CD4-positive, alpha-beta T cell (primary cell): ENCODE results near the gene ANKH. TPM values are rescaled to one million over a fixed set of nuclear protein-coding genes. Genes with fewer than 3 reads are reported as not detected.

Experiments
- ATAC-seq: fragments of 200-7000 bp; cut with Tn5 transposase; one replicate; pipeline ENCODE4 v1.10.0; 2022; ENCODE audit warnings: mild to moderate bottlenecking; ENCODE audit not compliant: poor library complexity
- CTCF ChIA-PET: fragments of 350-600 bp; sonication (Branson Sonifier 250); formaldehyde crosslinking; loops from one replicate; lab custom pipeline; 2021; ENCODE audit warnings: antibody characterized with exemption, inconsistent platforms; lab: Charles Lee
- POLR2A ChIA-PET: fragments of 350-600 bp; sonication (Branson Sonifier 250); formaldehyde crosslinking; loops from one replicate; lab custom pipeline; 2021; ENCODE audit warnings: antibody characterized with exemption, inconsistent platforms; lab: Charles Lee
- DNase-seq, 14 experiments: peaks; one replicate each; pipeline ENCODE4 v3.0.0-alpha.2; 2013 to 2020; ENCODE audit warnings: mixed read lengths in 2 of 14
- H3K27ac ChIP-seq, 2 donors: one replicate each; pipeline versions ENCODE4 v1.5.1 to v1.7.0; 2013; ENCODE audit warnings: low read length in 2 of 2, low read depth in 1 of 2, mild to moderate bottlenecking in 1 of 2
- H3K27me3 ChIP-seq, 2 experiments: 1 replicate in 1 of 2; 2 replicates in 1 of 2; pipeline versions ENCODE4 v1.6.1 to v1.7.0; 2013; ENCODE audit warnings: low read length in 2 of 2, control low read depth in 1 of 2, mild to moderate bottlenecking in 1 of 2, moderate library complexity in 1 of 2; ENCODE audit not compliant: insufficient read depth in 2 of 2, control insufficient read depth in 1 of 2
- H3K36me3 ChIP-seq: one replicate; pipeline ENCODE4 v1.6.1; 2013; ENCODE audit warnings: low read length, control low read depth; ENCODE audit not compliant: insufficient read depth
- H3K4me1 ChIP-seq: one replicate; pipeline ENCODE4 v1.6.1; 2013; ENCODE audit warnings: low read length, control low read depth; ENCODE audit not compliant: insufficient read depth
- H3K4me3 ChIP-seq: one replicate; pipeline ENCODE4 v1.5.1; 2013; ENCODE audit warnings: mild to moderate bottlenecking, low read length, moderate library complexity
- H3K9me3 ChIP-seq, 2 experiments: 1 replicate in 1 of 2; 2 replicates in 1 of 2; pipeline versions ENCODE4 v1.6.1 to v1.7.0; 2013; ENCODE audit warnings: low read length in 2 of 2, mild to moderate bottlenecking in 2 of 2, control low read depth in 1 of 2, moderate library complexity in 1 of 2; ENCODE audit not compliant: control insufficient read depth in 1 of 2, insufficient read depth in 1 of 2
- H3K27ac Mint-ChIP-seq: one replicate; pipeline ENCODE4 v1.8.0; 2020; ENCODE audit warnings: mixed read lengths
- H3K27me3 Mint-ChIP-seq: one replicate; pipeline ENCODE4 v1.8.0; 2021; ENCODE audit warnings: mixed read lengths
- H3K36me3 Mint-ChIP-seq: one replicate; pipeline ENCODE4 v1.8.0; 2021; ENCODE audit warnings: low read depth, mixed read lengths
- H3K4me1 Mint-ChIP-seq: one replicate; pipeline ENCODE4 v1.8.0; 2021; ENCODE audit warnings: low read depth, mixed read lengths
- H3K4me3 Mint-ChIP-seq: one replicate; pipeline ENCODE4 v1.8.0; 2020; ENCODE audit warnings: mild to moderate bottlenecking, mixed read lengths
- H3K9me3 Mint-ChIP-seq: one replicate; pipeline ENCODE4 v1.8.0; 2020; ENCODE audit warnings: mixed read lengths
- intact Hi-C, 2 experiments: fragments of 100-400 bp; cut with DNase I in 1 of 2; cut with micrococcal nuclease in 1 of 2; formaldehyde crosslinking; loops; one replicate each; pipeline versions ENCODE4 v1.15.1 to v1.9.0; 2023 to 2025; cut with DNase I, micrococcal nuclease
- total RNA-seq, 174 experiments: library from RNA in 2 of 174; stranded (reverse) in 2 of 174; gene quantifications; one replicate each; pipeline ENCODE4 v1.2.3 and lab custom pipeline; 2021 to 2026
- TF ChIP-seq, protein P1 (sequence below): fragments of 200-600 bp; IDR thresholded peaks from one replicate; pipeline ENCODE4 v1.8.0; 2022; ENCODE audit warnings: antibody characterized with exemption, mild to moderate bottlenecking

Gene ANKH
- total RNA-seq, 2 experiments from 2014 or later: 69.5 to 72.3 TPM

DNA sequence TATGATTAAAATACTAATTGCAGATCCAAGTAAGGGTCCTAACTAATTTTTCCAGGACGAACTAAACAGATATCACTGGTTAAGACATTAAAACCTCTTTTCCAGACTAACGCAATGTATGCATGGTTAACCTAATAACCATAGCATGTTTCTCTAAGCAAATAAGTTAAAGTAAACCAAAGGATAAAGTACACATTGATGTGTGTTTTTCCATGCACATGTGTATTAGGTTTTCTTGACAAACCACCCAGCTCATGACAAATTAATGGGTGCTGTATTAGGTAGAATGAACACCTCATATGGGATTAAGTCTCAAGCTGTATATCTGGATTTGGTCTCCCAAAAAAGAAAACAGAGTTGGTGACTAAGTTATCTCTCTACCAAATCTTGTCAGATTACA, 45.6 kb downstream of the ANKH start:
- ChIA-PET POLR2A (interaction anchor here (0.9 to 1.2 kb wide), 2 partner anchors 12 to 24 kb away, joined by 3 to 4 read pairs; no protein-coding TSS in a partner anchor), CTCF (interaction anchor here (1.0 kb wide), 1 partner anchor 19 kb away, joined by 3 read pairs; no protein-coding TSS in a partner anchor)
- no peaks in the 10 kb centered on the region for H3K27me3 Mint-ChIP-seq
- TF ChIP-seq, protein P1, sequence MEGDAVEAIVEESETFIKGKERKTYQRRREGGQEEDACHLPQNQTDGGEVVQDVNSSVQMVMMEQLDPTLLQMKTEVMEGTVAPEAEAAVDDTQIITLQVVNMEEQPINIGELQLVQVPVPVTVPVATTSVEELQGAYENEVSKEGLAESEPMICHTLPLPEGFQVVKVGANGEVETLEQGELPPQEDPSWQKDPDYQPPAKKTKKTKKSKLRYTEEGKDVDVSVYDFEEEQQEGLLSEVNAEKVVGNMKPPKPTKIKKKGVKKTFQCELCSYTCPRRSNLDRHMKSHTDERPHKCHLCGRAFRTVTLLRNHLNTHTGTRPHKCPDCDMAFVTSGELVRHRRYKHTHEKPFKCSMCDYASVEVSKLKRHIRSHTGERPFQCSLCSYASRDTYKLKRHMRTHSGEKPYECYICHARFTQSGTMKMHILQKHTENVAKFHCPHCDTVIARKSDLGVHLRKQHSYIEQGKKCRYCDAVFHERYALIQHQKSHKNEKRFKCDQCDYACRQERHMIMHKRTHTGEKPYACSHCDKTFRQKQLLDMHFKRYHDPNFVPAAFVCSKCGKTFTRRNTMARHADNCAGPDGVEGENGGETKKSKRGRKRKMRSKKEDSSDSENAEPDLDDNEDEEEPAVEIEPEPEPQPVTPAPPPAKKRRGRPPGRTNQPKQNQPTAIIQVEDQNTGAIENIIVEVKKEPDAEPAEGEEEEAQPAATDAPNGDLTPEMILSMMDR: no peak
- Histone ChIP-seq H3K27ac (no peak overlapping the region), H3K36me3 (peaks cover 5% of the 10 kb centered on the region), H3K9me3 (no peaks in the 10 kb centered on the region), H3K4me3 (no peak overlapping the region), H3K4me1 (peaks cover 8% of the 10 kb centered on the region), H3K27me3 (no peaks in the 10 kb centered on the region)
- H3K27ac Mint-ChIP-seq: peak overlapping the region; percentile 27
- DNase-seq: no peak
- ATAC-seq: no peak
- intact Hi-C loops: no loop called here
- H3K4me1 Mint-ChIP-seq: peaks cover 82% of the 10 kb centered on the region
- peaks cover 35% of the 10 kb centered on the region for H3K36me3 Mint-ChIP-seq
- no peaks in the 10 kb centered on the region for H3K9me3 Mint-ChIP-seq
- no peak overlapping the region for H3K4me3 Mint-ChIP-seq

- ChIA-PET CTCF (interaction anchor here (0.6 to 1.4 kb wide), 2 partner anchors 16 to 139 kb away, joined by 3 to 5 read pairs; no protein-coding TSS in a partner anchor), POLR2A (interaction anchor here (1.9 kb wide), 1 partner anchor 15 kb away, joined by 6 read pairs; no protein-coding TSS in a partner anchor)
- intact Hi-C loops: no loop called here
- Mint-ChIP-seq H3K9me3 (no peaks in the 10 kb centered on the region), H3K27me3 (no peaks in the 10 kb centered on the region), H3K4me1 (peaks cover 78% of the 10 kb centered on the region), H3K36me3 (peaks cover 31% of the 10 kb centered on the region), H3K4me3 (no peak overlapping the region), H3K27ac (peak overlapping the region; percentile 30)
- Histone ChIP-seq H3K27me3 (no peaks in the 10 kb centered on the region), H3K4me1 (peaks cover 8% of the 10 kb centered on the region), H3K36me3 (peaks cover 9% of the 10 kb centered on the region), H3K27ac (no peak overlapping the region), H3K9me3 (no peaks in the 10 kb centered on the region), H3K4me3 (no peak overlapping the region)
- ATAC-seq (no peak), DNase-seq (no peak)
- TF ChIP-seq, protein P1: no peak
Measured at GRCh38 chr5:14824499-14824898, 47.1 kb downstream of the ANKH start.

GRCh38 chr5:14821100-14821845, 50.3 kb downstream of the ANKH start:
- no peaks in the 10 kb centered on the region for H3K9me3 ChIP-seq
- Mint-ChIP-seq H3K4me3 (no peak overlapping the region), H3K9me3 (no peaks in the 10 kb centered on the region), H3K27ac (no peak overlapping the region), H3K36me3 (peaks cover 21% of the 10 kb centered on the region), H3K4me1 (peaks cover 80% of the 10 kb centered on the region), H3K27me3 (no peaks in the 10 kb centered on the region)
- no peak overlapping the region for H3K27ac ChIP-seq
- CTCF ChIA-PET: interaction anchor here (0.7 kb wide), 1 partner anchor 12 kb away, joined by 4 read pairs; no protein-coding TSS in a partner anchor
- TF ChIP-seq, protein P1: no peak
- DNase-seq: no peak
- H3K36me3 ChIP-seq: peaks cover 3% of the 10 kb centered on the region
- H3K4me1 ChIP-seq: no peaks in the 10 kb centered on the region
- H3K4me3 ChIP-seq: no peak overlapping the region
- POLR2A ChIA-PET: no interaction called here
- intact Hi-C loops: no loop called here
- ATAC-seq: no peak
- no peaks in the 10 kb centered on the region for H3K27me3 ChIP-seq
